ENCODE results near the gene PGGHG.

The PGGHG gene

GRCh38 chr11:269146-269890 lies 19.6 kb upstream of the PGGHG start:
- no peak for DNase-seq (ENCODE audit: low read depth in 2 of 2)

DNA sequence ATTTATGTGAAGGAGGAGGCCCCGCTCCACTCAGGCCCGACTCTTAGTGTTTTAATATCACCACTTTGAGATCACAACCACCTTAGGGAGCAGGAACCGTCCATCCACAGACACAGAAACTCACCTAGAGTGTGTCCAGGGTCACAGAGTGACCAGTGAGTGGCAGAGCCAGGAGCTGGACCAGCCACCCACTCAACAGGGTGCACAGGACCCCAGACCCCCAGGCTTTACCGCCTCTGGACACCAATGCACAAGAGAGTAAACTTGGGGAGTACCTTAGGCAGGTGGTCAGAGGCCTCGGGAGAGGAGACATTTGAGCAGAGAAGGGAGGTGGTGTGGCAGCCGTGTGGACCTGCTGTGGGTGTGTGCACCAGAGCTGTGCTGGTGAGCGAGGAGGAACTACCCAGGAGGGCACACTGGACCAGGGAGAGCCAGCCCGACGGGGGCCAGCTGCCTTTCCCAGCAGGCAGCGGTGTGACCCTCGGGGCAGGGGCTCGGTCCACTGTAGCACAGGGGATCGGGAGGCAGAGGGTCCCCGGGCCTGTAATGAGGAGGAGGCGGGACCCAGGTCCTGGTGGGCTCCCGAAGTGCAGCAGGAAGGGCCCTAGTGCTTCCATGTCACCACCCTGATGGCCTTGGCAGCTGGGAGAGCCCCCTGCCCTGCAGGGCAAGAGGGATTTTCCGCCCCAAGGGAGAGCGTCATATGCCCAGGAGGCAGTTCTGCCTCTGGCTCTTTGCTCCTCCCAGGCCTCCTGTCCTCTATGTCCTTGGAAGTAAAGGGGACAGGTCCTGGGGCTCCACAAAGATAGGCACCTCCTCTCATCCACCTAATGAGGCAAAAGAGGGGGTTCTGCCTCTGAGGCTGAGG lies 18.2 kb upstream of the PGGHG start:
- no peak for DNase-seq (ENCODE audit: low read depth in 2 of 2)

- DNase-seq (ENCODE audit: low read depth in 2 of 2), result no peak
These were observed 17.6 kb upstream of the PGGHG start for GRCh38 chr11:271319-271715.

DNA sequence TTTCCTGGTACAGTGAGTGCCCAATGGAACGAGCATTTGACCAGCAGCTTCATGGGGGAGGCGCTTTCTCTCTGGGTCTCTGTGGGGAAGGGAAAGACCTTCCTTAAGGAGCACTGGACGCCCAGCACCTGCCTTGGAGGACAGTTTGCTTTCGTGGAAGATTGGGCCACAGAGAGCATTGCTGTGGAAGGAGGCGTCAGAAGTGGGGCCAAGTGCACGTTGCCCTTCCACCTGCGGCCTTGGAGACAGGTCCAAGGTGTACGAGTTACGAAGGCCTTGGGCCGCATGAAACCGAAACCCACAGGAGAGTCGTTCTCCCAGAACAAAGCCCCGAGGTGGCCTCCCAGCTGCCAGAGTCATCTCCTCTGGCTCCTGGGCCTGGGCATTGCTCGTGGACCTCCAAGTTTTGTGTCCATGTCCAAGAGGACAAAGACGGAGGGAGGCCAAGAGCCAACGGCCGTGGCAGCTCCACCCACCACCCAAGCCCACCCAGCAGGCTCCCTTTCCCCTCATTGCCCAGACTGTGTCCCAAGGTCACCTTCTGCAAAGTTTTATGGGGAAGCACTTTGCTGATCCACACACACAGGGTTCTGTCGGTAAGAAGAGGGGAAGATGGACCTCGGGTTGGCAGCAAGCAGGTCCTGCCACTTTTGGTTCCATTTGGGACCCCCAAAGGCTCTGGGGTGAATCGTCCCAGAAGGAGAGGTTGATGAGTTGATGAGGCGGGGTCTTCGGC lies 16.6 kb upstream of the PGGHG start:
- DNase-seq (ENCODE audit: low read depth in 2 of 2), result no peak

DNA sequence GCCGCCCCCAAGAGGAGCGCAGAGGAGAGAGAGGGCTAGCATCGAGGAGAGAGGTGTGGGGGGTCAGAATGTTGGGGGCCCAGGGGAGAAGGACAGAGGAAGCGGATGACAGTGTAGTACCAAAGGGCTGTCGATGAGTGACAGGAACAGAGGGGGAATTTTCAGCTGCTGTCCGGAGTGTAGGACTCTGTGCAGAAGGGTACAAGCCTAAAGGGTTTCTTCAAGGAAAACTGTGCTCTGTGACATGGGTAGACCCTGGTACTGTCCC lies 16.1 kb upstream of the PGGHG start:
- DNase-seq (ENCODE audit: low read depth in 2 of 2), result no peak

DNA sequence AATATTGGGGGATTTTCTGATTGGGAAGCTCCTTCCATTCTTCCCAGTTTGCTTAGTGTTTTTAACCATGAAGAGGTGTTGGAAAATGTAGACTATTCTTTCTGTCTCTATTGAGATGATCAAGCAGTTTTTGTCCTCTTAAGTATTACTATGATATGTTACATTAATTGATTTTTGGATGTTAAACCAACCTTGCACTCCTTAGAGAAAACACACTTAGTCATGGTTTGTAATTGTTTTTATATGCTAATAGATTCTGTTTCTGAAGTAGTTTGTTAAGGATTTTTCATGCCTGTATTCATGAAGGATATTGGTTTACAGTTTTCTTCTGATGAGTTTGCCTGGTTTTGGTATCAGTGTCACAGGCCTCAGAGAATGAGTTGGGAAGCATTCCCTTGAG lies 12.7 kb upstream of the PGGHG start:
- DNase-seq (ENCODE audit: low read depth in 2 of 2), result no peak

DNA sequence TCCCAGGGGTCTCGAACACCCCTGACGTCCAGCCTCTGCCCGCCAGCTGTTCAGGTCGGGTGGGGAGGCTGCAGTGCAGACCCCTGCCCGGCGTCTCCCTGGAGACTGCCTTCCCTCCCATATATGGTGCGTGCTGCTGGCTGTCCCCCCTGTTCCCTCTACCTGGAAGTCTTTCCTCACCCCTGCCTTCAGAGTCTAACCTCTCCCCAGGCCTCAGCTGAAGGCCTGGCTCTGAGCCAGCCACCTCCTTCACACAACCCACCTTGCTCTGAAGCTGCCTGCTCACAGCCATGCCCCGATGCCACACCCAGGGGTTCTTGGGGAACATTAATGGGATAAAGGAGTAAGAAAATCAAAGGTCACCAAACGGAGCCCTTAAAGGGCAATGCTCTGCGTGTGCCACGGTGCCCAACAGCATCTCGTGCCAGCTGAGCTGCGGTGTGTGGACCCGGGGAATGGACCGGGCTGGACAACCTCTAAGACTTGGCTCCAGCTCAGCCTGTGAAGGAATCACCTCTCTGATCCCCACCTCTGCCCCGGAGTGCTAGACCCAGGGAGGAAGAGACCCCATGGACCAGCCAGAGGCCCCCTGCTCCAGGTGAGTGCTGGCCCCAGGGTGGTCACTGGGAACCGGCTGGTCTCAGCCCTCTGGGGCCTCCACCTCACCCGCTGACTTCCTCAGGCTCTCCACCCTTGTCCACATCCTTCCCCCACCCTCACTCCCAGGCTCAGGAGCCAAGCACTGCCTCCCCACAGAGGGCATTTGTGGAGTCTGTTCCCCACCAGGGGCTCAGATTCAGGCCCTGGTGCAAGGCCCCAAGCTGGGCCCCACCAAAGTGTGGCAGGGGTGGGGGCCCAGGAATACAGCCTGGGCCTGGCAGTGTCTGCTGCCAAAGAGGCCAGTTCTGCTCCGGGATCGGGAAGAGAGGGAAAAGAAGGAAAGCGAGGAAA lies 10.7 kb upstream of the PGGHG start, which contains the start of gene NLRP6:
Gene NLRP6, plus strand, starts transcription at position 407 of the 951 bp plus-strand sequence. Its CDS starts 163 bp downstream, at position 570.
- DNase-seq (ENCODE audit: low read depth in 2 of 2), result no peak

DNA sequence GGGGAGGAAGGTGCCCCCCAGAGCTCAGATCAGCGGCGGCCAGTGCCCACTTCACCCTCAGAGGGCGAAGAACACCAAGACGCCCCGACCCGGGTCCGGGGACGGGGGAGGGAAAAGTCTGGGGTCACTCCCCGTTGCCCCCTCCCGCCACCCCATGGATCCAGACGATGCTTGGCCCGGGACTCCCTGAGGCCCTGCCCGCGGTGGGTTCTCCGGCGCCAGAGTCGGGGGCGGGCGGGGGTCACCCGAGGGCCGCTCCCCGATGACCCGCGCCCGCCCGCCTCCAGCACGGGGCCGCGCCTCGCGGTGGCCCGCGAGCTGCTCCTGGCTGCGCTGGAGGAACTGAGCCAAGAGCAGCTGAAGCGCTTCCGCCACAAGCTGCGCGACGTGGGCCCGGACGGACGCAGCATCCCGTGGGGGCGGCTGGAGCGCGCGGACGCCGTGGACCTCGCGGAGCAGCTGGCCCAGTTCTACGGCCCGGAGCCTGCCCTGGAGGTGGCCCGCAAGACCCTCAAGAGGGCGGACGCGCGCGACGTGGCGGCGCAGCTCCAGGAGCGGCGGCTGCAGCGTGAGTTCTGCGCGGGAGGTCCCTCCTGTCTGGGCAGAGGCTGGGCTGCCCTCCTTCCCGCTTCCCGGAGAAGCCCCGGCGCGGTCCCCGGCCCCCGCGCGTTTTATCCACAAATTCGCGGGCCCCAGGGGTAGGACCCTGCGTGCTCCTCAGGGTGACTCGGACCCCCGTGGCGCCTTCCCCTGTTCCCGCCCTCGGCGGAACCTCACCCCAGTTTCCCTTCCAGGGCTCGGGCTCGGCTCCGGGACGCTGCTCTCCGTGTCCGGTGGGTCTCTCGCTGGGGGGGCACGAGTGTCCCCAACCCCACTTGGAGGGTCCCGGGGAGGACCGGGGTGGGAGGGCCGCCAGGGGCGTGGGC lies 9.6 kb upstream of the PGGHG start:
- DNase-seq (ENCODE audit: low read depth in 2 of 2), result no peak

DNA sequence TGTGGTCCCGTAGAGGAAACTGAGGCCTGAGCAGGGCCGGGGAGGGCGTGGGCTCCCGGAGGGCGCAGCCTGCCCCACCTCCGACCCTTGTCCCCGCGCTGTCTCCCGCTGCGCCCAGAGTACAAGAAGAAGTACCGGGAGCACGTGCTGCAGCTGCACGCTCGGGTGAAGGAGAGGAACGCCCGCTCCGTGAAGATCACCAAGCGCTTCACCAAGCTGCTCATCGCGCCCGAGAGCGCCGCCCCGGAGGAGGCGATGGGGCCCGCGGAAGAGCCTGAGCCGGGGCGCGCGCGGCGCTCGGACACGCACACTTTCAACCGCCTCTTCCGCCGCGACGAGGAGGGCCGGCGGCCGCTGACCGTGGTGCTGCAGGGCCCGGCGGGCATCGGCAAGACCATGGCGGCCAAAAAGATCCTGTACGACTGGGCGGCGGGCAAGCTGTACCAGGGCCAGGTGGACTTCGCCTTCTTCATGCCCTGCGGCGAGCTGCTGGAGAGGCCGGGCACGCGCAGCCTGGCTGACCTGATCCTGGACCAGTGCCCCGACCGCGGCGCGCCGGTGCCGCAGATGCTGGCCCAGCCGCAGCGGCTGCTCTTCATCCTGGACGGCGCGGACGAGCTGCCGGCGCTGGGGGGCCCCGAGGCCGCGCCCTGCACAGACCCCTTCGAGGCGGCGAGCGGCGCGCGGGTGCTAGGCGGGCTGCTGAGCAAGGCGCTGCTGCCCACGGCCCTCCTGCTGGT lies 8.8 kb upstream of the PGGHG start:
- DNase-seq (ENCODE audit: low read depth in 2 of 2), result no peak

GRCh38 chr11:280706-281485 lies 8.0 kb upstream of the PGGHG start:
- DNase-seq (ENCODE audit: low read depth in 2 of 2), result no peak

- DNase-seq (ENCODE audit: low read depth in 2 of 2), result no peak
These were observed 7.3 kb upstream of the PGGHG start for GRCh38 chr11:281486-282161.

DNA sequence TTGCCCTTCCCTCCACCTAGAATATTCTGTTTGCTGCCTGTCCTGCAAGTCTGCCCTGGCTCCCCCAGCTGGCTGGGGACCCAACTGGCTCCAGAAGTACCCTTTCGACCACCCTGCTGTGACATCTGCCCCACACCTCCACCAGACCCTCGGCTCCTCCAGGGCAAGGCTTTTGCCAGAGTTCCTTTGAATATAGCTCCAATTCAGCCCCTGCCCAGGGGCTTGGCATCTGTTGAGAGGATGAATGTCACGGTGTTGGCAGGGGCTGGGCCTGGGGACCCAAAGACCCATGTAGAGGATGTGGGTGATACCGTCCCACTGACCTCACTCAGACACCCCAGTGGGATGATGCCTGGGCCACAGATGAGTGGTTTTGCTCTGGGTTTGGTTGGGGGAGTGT lies 6.8 kb upstream of the PGGHG start:
- DNase-seq (ENCODE audit: low read depth in 2 of 2), result no peak

DNA sequence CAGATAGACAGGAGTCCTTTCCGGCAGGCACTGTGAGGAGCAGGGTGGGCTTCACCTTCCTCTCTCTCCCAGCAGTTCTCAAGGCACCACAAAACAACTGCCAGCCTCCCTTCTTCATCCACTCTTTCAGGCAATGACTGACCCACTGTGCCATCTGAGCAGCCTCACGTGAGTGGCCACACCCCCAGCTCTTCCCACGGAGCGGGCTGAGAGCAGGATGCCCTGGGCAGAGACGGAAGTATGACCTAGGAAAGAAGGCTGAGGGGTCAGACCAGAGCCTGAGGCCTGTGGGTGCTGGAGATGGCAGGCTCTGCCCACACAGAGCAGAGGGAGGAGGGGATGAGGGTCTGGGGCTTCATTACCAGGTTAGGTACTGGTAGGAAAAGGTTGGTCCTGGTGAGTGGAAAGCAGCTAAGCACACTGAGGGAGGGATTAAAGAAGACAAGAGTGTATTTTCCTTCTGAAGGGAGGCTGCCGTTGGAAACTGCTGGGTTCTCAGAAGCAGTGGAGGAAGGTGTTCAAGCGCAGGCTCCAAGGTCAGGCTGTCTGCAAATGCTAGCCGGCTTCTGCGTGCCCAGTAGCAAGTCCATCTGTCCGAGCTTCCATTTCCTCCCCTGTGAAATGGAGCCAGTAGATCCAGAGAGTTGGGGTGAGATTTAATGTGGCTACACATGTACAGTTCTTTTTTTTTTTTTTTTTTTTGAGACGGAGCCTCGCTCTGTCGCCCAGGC lies 6.1 kb upstream of the PGGHG start:
- DNase-seq (ENCODE audit: low read depth in 2 of 2), result no peak

DNA sequence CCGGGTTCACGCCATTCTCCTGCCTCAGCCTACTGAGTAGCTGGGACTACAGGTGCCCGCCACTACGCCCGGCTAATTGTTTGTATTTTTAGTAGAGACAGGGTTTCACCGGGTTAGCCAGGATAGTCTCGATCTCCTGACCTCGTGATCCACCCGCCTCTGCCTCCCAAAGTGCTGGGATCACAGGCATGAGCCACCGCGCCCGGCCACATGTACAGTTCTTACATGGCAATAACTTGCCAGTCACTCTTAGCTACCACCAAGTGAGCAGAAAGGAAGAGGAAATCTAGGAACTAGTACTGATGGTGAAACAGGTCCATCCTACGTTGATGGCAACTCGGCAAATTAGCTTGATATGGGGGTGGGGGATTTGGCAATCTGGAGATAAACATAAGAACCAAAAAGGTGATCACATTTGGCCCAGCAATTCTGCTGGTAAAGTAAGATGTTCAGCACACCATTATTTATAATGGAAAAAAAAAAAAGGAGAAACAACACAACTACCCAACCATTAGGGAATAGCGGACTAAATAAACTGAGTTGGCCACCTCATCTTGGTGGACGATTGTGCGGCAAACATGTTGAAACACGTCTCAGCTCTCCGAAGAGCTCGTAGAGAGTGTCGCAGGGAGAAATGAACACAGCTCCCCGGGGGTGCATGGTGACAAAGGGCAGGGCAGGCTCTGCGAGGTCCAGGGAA lies 5.4 kb upstream of the PGGHG start:
- no peak for DNase-seq (ENCODE audit: low read depth in 2 of 2)

DNA sequence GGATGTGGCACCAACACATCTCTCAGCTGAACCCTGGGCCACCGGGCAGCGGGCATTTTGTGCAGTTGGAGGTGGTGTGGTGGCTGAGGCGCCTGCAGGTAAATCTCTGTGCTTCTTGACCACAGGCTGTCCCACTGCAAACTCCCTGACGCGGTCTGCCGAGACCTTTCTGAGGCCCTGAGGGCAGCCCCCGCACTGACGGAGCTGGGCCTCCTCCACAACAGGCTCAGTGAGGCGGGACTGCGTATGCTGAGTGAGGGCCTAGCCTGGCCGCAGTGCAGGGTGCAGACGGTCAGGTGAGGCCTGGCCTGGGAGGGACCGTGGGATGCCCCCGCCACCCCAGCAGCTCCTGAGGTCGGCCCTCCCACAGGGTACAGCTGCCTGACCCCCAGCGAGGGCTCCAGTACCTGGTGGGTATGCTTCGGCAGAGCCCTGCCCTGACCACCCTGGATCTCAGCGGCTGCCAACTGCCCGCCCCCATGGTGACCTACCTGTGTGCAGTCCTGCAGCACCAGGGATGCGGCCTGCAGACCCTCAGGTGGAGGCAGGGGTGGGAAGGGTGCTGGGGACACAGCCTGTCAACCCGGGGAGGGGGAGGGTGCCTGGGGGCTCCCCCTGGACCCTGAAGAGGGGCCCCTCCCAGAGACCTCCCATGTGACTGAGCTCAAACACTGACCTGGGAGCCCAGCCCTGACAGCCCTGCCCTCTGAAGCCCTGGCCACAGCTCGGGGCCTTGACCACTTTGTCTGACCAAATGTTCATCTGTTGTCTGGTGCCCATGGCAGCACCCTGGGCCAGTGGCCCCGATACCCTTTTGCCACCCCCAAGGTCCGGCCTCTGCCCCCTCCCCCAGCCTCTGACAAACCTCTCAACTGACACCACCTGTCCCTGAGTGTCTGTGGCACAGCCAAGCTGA lies 4.6 kb upstream of the PGGHG start:
- no peak for DNase-seq (ENCODE audit: low read depth in 2 of 2)
